ENCODE data around the gene SRCAP. TPM values are rescaled to one million over a fixed set of nuclear protein-coding genes. Genes with fewer than 3 reads are reported as not detected.

Gene SRCAP
- polyA plus RNA-seq, 1 donor = 36.8 TPM

DNA sequence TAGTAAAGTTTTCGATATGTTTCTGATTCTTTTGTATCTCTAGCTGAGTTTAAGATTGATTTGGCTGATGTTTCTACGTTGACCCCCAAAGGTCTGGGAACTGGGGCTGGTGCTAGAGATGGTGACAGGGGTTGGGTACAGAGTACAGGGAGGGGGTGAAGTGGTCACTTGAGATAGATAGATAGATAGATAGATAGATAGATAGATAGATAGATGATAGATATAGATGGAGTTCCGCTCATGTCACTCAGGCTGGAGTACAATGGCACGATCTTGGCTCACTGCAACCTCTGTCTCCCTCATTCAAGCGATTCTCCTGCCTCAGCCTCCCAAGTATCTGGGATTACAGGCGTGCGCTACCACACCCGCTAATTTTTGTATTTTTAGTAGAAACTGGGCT lies 42.6 kb upstream of the SRCAP start:
- 100% methylated on average over 2 of the region's 8 CpGs for WGBS (ENCODE audit: insufficient coverage, low lambda C conversion rate)
- Histone ChIP-seq H3K4me1 (ENCODE audit: control insufficient read depth, insufficient read depth, low read length) (peaks cover 20% of the 10 kb centered on the region), H3K36me3 (ENCODE audit: control insufficient read depth, insufficient read depth, low read length) (peaks cover 42% of the 10 kb centered on the region), H3K4me3 (ENCODE audit: low read length) (no peak overlapping the region), H3K27me3 (ENCODE audit: control insufficient read depth, insufficient read depth, low read length) (no peaks in the 10 kb centered on the region), H3K27ac (ENCODE audit: low read length) (no peak overlapping the region), H3K9me3 (ENCODE audit: control insufficient read depth, low read depth, low read length) (no peaks in the 10 kb centered on the region)
- no peak for DNase-seq

GRCh38 chr16:30656974-30657865 lies 41.8 kb upstream of the SRCAP start:
- Histone ChIP-seq H3K9me3 (ENCODE audit: control insufficient read depth, low read depth, low read length) (no peaks in the 10 kb centered on the region), H3K27me3 (ENCODE audit: control insufficient read depth, insufficient read depth, low read length) (no peaks in the 10 kb centered on the region), H3K4me1 (ENCODE audit: control insufficient read depth, insufficient read depth, low read length) (peaks cover 28% of the 10 kb centered on the region), H3K36me3 (ENCODE audit: control insufficient read depth, insufficient read depth, low read length) (peaks cover 50% of the 10 kb centered on the region), H3K4me3 (ENCODE audit: low read length) (peak overlapping the region; percentile 53), H3K27ac (ENCODE audit: low read length) (peak overlapping the region; percentile 87)
- WGBS (ENCODE audit: insufficient coverage, low lambda C conversion rate) = no CpG with 5 or more reads among the region's 32 CpGs
- DNase-seq = no peak

GRCh38 chr16:30657866-30658730 lies 40.9 kb upstream of the SRCAP start, which contains the start of gene FBRS:
TSS of gene FBRS (plus strand) at chr16:30658431. CDS start at chr16:30659519, 1,088 bp downstream.
- peaks cover 54% of the 10 kb centered on the region for H3K36me3 ChIP-seq (ENCODE audit: control insufficient read depth, insufficient read depth, low read length)
- H3K4me3 ChIP-seq (ENCODE audit: low read length) = peak within 1 kb of the TSS; percentile 69
- peak; percentile 100 for DNase-seq
- H3K27me3 ChIP-seq (ENCODE audit: control insufficient read depth, insufficient read depth, low read length) = no peaks in the 10 kb centered on the region
- no peaks in the 10 kb centered on the region for H3K9me3 ChIP-seq (ENCODE audit: control insufficient read depth, low read depth, low read length)
- peaks cover 34% of the 10 kb centered on the region for H3K4me1 ChIP-seq (ENCODE audit: control insufficient read depth, insufficient read depth, low read length)
- peak within 1 kb of the TSS; percentile 97 for H3K27ac ChIP-seq (ENCODE audit: low read length)
- WGBS (ENCODE audit: insufficient coverage, low lambda C conversion rate) = no CpG with 5 or more reads among the region's 86 CpGs

DNA sequence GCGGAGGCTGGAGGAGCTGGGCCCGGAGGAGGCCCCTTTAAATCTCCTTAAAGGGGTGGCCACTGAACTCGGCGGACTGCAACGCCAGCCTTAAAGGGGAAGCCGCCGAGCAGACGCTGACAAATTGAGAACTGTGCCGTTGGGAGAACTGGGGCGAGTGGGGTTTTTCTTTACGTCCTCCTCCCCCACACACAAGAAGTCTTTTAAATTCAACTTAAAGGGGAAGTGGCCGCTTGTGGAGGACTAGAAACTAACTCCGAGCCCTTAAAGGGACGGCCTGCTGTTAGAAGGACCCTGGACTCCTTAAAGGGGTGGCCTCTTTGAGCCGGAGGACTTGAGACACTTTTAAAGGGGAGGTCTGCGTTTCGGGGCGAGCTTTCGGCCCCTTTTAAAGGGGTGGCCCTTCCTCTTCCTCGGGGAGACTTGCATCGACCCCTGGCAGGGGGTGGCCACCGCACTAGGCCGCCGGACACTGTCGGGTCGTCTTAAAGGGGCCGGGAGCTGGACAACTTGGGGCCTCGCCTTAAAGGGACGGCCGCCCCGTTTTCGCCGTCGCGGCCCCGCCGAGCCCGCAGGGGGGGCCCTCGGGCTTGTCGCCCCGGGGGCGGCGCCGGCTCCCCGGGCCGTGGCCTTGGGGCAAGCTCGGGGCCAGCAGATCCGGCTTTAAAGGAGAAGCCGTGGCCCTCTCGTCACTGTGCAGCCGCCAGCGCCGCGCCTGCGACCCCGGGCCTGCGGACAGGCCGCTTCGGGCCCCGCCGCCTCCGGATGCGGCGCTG lies 40.1 kb upstream of the SRCAP start:
- DNase-seq = peak in 1 of 2 donors; percentile 99
- Histone ChIP-seq H3K36me3 (ENCODE audit: control insufficient read depth, insufficient read depth, low read length) (peaks cover 56% of the 10 kb centered on the region), H3K9me3 (ENCODE audit: control insufficient read depth, low read depth, low read length) (no peaks in the 10 kb centered on the region), H3K27me3 (ENCODE audit: control insufficient read depth, insufficient read depth, low read length) (no peaks in the 10 kb centered on the region), H3K4me1 (ENCODE audit: control insufficient read depth, insufficient read depth, low read length) (peaks cover 34% of the 10 kb centered on the region), H3K4me3 (ENCODE audit: low read length) (peak overlapping the region; percentile 69), H3K27ac (ENCODE audit: low read length) (peak overlapping the region; percentile 97)
- WGBS (ENCODE audit: insufficient coverage, low lambda C conversion rate) = no CpG with 5 or more reads among the region's 64 CpGs

DNA sequence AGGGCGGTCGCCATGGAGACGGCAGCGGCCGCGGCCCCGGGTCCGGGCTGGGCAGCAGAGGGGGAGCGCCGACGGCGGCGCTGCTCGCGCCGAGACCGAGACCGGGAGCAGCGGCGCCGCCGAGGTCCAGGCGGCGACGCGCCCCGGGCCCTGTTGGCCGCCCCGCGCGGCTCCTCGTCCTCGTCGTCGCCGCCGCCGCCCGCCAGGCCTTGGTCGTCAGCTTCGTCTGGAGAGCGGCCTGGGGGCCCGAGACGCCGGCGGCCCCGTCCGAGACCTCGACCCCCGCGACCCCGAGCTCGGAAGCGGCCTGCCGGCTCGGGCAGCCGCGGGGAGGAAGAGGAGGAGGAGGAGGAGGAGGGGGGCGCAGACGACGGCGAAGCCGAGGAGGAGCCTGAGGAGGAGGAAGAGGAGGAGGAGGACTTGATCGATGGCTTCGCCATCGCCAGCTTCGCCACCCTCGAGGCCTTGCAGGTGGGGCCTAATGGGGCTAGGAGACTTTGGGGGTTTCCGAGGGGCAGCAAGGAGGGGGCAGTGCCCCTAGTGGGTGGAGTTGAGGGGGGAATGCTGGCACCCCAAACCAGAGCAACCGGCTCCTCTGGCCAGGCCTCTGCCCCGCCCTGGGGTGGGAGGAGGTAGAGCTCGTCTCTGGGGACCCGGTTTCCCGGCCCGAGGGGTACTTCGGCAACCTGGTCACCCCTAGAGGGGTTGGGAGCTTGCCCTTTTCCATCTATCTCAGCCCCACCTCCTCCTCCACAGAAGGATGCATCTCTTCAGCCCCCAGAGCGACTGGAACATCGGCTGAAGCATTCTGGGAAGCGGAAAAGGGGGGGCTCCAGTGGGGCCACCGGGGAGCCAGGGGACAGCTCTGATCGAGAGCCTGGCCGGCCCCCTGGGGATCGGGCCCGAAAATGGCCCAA lies 39.2 kb upstream of the SRCAP start:
- WGBS (ENCODE audit: insufficient coverage, low lambda C conversion rate) = no CpG with 5 or more reads among the region's 84 CpGs
- H3K27ac ChIP-seq (ENCODE audit: low read length) = peak overlapping the region; percentile 97
- H3K9me3 ChIP-seq (ENCODE audit: control insufficient read depth, low read depth, low read length) = no peaks in the 10 kb centered on the region
- peaks cover 56% of the 10 kb centered on the region for H3K36me3 ChIP-seq (ENCODE audit: control insufficient read depth, insufficient read depth, low read length)
- DNase-seq = peak in 1 of 2 donors; percentile 58
- H3K4me1 ChIP-seq (ENCODE audit: control insufficient read depth, insufficient read depth, low read length) = peaks cover 34% of the 10 kb centered on the region
- peak overlapping the region; percentile 87 for H3K4me3 ChIP-seq (ENCODE audit: low read length)
- H3K27me3 ChIP-seq (ENCODE audit: control insufficient read depth, insufficient read depth, low read length) = no peaks in the 10 kb centered on the region

GRCh38 chr16:30660424-30661261 lies 38.3 kb upstream of the SRCAP start:
- Histone ChIP-seq H3K36me3 (ENCODE audit: control insufficient read depth, insufficient read depth, low read length) (peaks cover 56% of the 10 kb centered on the region), H3K27ac (ENCODE audit: low read length) (peak overlapping the region; percentile 93), H3K4me3 (ENCODE audit: low read length) (peak overlapping the region; percentile 87), H3K27me3 (ENCODE audit: control insufficient read depth, insufficient read depth, low read length) (no peaks in the 10 kb centered on the region), H3K9me3 (ENCODE audit: control insufficient read depth, low read depth, low read length) (no peaks in the 10 kb centered on the region), H3K4me1 (ENCODE audit: control insufficient read depth, insufficient read depth, low read length) (peaks cover 38% of the 10 kb centered on the region)
- DNase-seq = peak; percentile 93 to 96
- 20% methylated on average over 3 of the region's 21 CpGs for WGBS (ENCODE audit: insufficient coverage, low lambda C conversion rate)

DNA sequence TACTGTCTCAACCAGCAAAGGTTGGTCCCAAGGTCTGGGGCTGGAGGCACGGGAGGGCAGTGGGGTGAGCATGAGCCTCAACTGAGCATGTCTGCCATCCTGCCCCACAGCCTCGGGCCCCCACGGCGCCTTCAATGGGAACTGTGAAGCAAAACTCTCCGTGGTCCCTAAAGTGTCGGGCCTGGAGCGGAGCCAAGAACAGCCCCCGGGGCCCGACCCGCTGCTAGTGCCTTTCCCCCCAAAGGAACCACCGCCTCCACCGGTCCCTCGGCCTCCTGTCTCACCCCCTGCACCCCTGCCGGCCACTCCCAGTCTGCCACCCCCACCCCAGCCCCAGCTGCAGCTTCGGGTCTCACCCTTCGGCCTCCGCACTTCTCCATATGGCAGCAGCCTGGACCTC lies 36.5 kb upstream of the SRCAP start:
- DNase-seq = no peak
- Histone ChIP-seq H3K27ac (ENCODE audit: low read length) (no peak overlapping the region), H3K27me3 (ENCODE audit: control insufficient read depth, insufficient read depth, low read length) (no peaks in the 10 kb centered on the region), H3K4me1 (ENCODE audit: control insufficient read depth, insufficient read depth, low read length) (peaks cover 29% of the 10 kb centered on the region), H3K36me3 (ENCODE audit: control insufficient read depth, insufficient read depth, low read length) (peaks cover 62% of the 10 kb centered on the region), H3K4me3 (ENCODE audit: low read length) (no peak overlapping the region), H3K9me3 (ENCODE audit: control insufficient read depth, low read depth, low read length) (no peaks in the 10 kb centered on the region)
- WGBS (ENCODE audit: insufficient coverage, low lambda C conversion rate) = no CpG with 5 or more reads among the region's 17 CpGs

DNA sequence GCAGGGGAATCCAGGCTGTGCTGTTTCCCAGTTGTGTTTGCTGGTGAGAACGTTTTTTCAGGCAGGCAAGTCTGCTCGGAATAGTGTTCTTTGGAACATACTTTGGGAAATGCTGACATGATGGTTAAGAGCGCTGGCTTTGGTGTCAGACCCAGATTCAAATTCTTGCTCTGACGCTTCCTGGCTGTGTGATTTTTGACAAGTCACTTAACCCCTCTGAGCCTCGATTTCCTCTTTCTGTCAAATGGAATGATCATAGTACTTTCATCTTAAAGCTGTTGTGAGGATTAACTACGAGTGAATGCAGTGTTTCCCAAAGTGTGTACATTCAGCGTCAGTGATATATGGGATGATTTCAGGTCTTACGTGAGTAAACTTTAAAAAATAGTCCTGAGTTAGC lies 35.9 kb upstream of the SRCAP start:
- Histone ChIP-seq H3K9me3 (ENCODE audit: control insufficient read depth, low read depth, low read length) (no peaks in the 10 kb centered on the region), H3K27me3 (ENCODE audit: control insufficient read depth, insufficient read depth, low read length) (no peaks in the 10 kb centered on the region), H3K27ac (ENCODE audit: low read length) (no peak overlapping the region), H3K36me3 (ENCODE audit: control insufficient read depth, insufficient read depth, low read length) (peaks cover 67% of the 10 kb centered on the region), H3K4me1 (ENCODE audit: control insufficient read depth, insufficient read depth, low read length) (peaks cover 27% of the 10 kb centered on the region), H3K4me3 (ENCODE audit: low read length) (no peak overlapping the region)
- DNase-seq = no peak
- 83% methylated on average over 1 of the region's 8 CpGs for WGBS (ENCODE audit: insufficient coverage, low lambda C conversion rate)

DNA sequence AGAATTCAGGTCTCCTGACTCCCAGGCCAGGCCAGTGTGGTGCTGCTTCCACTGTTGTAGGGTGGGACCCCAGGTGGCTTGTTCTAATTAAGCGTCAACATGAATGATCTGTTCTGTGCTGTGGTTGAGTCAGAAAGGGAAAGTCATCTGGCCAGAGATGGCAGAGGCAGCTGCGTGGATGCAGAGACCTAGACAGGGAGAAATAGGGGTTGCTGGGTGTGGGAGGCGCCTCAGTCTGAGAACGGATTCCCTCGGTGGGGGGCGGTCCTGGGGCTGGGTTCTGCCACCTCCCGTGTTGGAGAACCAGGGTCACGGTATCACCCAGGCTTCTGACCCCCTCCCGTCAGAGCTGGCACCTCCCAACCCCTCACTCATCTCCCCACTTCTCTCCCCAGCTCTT lies 35.2 kb upstream of the SRCAP start:
- no peak overlapping the region for H3K27ac ChIP-seq (ENCODE audit: low read length)
- H3K9me3 ChIP-seq (ENCODE audit: control insufficient read depth, low read depth, low read length) = no peaks in the 10 kb centered on the region
- peaks cover 74% of the 10 kb centered on the region for H3K36me3 ChIP-seq (ENCODE audit: control insufficient read depth, insufficient read depth, low read length)
- H3K27me3 ChIP-seq (ENCODE audit: control insufficient read depth, insufficient read depth, low read length) = no peaks in the 10 kb centered on the region
- WGBS (ENCODE audit: insufficient coverage, low lambda C conversion rate) = no CpG with 5 or more reads among the region's 9 CpGs
- no peak for DNase-seq
- H3K4me1 ChIP-seq (ENCODE audit: control insufficient read depth, insufficient read depth, low read length) = peaks cover 27% of the 10 kb centered on the region
- H3K4me3 ChIP-seq (ENCODE audit: low read length) = no peak overlapping the region
